HG03442 (cell line): ENCODE results near the gene WWOX.

Experiments used
- ATAC-seq: cut with Tn5 transposase; IDR thresholded peaks from one replicate; pipeline ENCODE4 v1.9.1; 2021; ENCODE audit warnings: mild to moderate bottlenecking, moderate library complexity; ENCODE audit not compliant: unreplicated experiment

WWOX gene

DNA sequence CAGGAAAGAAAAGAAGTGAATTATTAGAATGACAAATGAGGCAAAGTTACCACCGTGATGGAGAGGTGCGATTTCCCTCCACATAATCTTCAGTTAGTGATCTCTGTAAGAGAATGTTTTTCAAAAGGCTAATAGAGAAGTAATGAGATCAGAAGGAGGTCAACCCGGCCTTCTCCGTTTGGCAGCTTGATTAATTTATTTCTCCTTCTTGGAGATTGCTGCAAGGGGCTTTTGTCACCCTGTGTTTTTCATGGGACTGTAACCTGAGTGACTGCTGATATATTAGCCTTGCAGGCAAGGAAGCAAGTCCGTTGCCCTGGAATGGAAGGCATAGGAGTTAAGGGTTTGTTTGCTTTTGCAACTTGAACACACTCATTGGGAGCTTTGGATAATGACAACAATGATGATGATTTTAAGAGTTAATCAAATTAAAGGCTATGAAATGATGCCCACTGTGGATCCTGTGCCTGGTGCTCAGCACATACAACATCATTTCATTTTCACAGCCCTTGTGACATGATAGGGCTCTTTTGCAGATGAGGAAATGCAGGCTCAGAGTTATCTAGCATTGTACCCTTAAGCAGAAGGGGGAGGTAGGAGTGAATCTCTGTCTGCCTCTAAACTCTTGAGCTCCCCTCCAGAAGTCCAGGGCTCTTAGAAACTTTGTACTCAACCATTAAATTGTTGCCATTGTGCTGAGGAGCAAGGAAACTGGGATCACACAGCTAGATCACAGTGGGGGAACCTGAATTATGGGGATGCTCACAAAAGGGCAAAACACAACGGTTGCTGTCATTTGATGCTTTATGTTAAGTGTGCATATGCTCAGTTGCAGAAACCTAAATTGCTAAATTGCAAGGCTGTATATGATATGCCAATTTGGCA lies 226.3 kb downstream of the WWOX start:
- no peak for ATAC-seq

DNA sequence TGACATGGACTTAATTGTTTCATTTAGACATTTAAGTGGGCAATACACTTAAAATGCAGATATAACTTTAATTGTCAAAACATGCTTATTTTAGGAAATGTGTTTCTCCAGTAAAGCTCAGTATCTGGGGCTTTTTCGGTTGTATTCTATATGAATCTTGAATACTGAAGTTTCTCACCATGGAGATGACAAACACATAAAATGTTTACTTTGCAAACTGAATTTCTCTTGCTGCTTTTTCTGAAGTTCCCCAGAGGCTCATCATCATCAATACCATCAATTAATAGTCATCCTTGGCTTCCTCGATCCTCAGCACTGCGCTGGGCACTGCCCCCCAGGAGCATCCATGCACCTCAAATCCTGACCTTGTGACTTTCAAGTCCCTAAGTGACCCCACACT lies 227.3 kb downstream of the WWOX start:
- no peak for ATAC-seq

DNA sequence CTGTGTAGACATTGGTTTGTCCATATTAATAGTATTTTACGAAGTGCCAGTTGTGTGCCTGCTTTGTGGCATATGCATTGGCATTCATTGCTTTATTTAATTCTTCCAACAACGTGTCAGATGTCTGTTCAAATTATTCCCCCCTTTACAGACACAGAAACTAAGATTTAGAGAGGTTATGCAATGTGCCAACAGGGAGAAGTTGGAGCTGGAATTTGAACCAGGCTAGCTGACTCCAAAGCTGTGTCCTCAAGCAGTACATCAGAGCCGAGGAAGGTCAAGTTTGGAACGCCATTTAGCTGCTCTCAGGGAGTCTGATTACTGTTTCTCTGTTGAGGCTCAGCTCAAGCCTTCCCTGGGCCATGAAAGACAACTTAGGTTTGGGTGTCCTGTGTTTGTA lies 232.3 kb downstream of the WWOX start:
- ATAC-seq, result no peak

DNA sequence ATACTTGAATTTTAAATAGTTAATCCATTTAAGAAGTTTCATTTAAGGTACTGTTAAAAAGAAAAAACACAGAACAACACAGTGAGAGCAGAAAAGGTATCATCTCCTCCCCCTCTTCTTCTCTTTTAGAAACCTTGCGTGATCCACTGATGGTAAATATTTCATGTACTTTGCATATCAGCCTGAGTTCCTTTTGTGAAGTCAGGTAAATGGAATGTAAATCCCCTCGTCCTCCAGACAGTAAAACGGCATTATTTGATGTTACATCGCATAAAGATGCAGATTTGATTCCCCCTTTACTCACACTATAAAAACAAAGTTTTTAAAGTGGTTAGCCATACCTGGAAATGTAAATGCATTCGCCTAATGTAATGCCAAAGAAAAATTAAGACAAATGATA lies 234.4 kb downstream of the WWOX start:
- ATAC-seq, result no peak

DNA sequence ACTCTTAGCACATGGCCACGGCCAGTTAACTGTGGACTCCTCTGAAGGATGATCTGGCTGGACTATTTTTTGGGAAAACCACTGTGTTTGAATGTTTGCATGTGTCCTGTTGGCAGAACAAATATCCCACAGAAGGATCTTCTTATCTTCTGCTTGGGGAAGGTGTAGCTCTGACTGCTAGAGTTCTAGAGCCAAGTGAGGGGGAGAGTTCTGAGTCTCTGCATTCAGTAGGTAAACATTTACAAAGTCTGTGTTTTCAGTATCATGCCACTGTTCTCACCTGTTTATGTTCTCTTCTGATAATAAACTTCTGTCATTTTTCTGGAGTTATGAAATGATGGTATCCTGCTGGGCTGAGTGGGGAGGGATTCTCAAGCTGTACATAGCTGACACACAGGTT lies 241.1 kb downstream of the WWOX start:
- no peak for ATAC-seq

DNA sequence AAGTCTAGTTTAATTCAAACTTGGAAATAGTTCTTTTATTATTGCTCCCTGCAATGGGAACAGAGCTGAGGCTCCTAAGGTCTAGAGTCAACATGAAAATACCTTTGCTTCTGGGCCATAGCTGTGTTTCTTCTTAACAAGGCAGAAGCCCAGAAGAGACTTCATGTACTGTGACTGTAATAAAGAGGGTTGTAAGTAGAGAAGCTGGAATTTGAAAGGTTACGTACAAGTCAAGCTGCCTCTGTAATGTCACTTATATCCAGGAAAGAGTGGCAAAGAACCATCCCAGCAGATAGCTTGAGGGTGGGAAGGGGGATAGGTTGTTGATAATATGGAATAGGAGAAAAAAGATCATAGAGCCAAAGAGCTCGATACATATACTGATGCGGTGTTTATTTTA lies 248.6 kb downstream of the WWOX start:
- ATAC-seq, result no peak

DNA sequence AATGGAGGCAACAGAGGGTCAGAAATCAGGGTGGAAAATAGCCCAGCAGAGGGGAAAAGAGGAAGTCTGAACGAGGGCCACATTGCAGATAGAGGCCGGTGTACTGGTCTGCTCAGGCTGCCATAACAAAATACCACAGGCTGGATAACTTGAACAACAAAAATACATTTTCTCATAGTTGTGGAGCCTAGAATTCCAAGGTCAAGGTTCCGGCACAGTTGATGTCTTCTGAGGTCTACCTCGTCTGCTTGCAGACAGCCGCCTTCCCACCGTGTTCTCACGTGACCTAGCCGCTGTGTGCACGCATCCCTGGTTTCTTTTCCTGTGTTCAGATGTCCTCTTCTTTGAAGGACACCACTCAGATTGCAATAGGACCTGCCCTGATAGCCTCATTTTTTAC lies 249.4 kb downstream of the WWOX start:
- no peak for ATAC-seq

DNA sequence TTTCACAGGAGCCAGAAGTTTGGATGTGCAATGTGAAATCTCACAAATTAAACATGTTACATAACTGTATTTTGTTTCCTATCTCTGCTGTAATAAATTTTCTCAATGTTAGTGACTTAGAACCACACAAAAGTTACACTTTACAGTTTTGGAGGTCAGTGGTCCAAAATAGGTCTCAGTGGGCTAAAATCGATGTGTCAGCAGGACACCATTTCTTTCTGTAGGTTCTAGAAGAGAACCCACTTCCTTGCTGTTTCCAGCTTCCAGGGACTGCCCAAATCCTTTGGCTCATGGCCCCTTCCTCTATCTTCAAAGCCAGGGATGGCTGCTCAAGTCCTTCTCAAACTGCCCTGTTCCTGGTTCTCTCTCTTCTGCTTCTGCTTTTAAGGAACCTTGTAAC lies 252.7 kb downstream of the WWOX start:
- no peak for ATAC-seq

DNA sequence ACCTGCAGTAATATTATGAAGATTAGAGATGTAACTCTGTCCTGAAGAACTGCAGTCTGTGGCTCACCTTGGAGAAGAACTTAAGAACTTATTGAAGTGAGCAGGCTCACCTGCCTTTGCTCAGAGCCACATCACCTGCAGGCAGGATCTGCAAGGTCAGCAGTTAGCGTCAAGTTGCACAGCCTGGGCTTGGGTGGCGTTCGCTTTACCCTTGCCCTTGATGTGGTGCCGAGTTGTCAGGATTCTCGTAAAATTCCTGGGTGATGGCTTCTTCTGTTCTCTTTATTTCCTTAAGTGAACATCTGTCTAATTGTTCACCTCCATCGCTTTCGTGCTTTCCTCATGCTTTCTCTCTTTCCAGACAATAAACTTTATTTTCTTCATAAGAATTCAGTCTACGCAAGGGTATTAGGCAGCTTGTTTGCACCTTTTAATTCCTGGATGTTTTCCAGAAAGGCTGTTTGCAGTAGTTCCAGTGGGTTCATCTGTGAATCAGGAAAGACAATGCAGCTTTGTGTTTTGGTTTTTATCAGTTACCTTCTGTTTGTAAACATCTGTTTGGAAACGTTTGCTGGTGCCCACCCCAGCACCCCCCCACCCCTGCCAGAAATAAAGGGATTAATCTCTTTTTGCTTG lies 254.3 kb downstream of the WWOX start:
- no peak for ATAC-seq

DNA sequence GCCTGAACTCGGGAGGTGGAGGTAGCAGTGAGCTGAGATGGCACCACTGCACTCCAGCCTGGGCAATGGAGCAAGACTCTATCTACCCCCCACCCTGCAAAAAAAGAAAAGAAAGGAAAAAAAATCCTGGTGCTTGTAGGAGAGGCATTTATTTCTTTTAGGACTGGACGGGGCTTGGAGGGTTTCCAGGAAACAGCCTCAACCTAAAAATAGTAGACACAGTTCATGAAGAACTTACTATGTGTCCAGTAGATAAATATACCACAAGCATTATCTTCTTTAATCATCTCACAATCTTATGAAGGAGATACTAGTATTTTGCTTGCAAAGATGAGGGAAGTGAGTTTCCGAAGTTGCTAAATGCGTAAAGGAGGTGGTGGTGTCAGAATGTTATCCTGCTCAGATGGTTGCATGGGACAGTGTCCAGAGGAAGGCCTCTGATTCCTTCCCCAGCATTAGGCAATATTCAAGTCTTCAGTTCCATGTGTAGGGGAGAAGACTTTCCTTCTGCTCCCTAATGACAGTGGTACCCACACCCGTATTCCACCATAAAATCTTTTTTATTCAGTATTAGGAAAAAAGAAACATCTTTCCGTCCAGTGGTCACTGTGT lies 263.2 kb downstream of the WWOX start:
- no peak for ATAC-seq

DNA sequence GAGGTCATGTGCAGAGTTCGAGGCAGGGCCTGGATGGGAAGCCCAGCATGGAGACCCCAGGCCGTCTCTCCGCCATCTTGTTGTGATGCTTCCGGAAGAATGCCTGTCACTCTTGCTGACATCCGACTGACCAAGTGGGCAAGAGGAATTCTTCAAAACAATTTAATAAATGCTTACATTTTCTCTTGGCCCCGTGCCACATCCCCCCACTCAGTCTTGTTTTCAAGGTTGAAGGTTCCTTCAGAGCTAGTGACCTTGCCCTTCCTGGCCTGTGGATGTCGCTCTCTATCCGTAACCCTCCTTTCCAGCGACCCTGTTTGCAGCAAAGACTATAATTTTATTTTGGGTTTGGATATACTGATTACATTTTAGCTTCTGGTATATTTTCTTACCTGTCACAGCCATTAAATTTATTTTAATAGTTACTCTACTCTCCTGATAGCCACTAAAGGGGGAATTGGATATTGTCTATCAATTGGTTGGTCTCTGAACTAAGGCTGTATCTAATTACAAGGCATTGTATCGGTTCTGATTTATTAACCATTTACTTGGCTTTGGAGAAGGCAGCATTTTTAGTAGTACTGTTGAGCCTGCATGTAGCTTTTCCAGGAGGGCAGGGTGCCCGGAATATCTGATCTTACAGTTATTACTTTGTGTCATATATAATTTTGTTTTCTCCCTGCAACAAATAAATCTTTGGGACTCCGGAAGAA lies 264.5 kb downstream of the WWOX start:
- ATAC-seq, result no peak

DNA sequence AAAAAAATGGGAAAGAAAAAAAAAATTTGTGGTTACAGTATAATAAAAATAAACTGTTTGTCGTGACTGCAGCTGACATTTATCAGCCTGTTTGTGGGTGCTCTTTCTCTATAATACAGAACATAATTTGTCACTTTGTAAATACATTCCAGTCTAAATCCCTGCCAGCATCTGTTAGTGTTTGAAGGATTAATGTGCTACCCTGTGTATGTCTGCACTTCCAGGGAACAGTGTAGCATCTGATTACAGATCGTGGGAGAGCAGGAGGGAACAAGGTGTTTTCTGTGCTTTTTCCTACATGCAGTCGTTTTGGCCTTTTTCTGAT lies 265.1 kb downstream of the WWOX start:
- no peak for ATAC-seq

DNA sequence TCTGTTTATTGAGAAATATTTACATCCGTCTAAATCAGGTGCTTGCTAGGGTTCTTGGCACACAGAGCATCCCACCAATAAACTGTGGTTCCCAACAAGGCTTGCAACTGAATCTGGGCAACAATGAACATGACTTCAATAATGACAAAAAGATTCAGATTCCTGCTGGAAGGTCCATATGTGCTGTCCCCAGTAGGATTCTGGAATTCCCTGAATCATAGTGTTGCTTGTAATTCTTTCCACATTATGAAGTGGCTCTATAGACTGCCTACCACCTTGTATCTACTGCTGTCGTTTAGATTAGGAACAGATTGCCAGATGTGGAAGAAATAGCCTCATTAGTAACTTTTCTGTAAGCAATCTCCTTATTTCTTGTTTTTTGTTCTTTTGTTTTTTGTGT lies 265.9 kb downstream of the WWOX start:
- no peak for ATAC-seq

DNA sequence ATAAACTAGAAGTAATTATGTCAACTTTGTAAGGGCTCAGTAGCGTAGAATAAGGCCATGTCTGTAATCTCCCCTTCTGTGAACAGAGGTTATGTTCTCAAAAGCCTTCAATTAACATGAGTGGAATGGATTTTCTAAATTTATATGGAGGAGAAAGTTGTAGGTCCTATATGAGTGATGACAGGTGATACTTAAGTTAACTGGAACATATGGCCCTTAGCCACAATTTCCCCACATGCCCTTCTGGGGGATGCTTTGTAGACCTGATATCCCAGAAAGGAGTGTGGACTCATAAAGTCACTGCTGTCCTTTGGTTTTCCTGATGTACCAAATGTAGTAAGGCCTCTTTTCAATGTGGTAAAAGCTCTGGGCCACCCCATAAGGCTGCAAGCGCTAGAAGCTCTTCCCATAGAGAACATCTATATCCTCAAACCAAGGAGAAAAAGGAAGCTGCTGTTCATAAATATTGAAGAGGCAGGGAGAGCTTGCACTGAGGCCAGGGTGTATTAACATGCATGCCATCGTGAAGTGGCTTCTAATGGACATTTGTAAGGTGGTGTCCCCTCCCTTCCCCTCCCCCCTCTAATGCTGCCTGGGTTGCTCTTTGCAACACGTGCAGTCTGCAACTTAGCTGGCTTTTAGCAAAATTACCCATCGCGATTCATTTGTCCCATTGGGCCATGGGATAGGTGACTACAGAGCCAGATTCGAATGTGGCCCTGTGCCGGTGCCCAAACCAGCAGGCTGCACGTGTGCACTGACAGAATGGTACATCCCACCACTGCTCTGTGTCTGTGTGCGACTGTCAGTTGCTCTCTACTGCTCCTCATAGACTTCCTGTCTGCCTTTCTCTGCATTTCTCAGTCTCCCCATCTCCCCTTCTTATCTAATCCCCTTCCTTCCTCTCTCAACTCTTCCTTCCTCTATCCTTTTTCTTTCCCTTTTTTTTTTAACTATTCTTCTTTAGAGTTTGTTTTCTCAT lies 269.0 kb downstream of the WWOX start:
- ATAC-seq, result no peak

DNA sequence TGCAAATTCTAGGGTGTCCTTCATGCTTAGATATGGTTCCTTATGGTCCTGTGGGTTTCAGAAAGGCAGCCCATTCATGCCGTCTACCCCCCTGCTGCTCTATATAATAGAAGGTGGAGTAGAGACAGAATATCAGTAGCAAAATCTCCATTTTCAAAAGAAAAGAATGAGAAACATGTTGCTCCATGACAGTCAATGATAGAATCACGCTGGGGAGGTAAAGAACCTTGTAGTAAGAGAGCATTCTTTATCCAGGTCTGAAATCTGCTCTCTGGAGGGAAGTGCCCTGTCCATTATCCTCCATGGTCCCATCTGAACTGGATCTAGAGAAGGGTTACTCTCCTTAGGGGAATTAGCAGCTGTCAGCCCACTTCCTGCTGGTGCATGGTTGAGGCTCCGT lies 272.8 kb downstream of the WWOX start:
- ATAC-seq, result no peak

DNA sequence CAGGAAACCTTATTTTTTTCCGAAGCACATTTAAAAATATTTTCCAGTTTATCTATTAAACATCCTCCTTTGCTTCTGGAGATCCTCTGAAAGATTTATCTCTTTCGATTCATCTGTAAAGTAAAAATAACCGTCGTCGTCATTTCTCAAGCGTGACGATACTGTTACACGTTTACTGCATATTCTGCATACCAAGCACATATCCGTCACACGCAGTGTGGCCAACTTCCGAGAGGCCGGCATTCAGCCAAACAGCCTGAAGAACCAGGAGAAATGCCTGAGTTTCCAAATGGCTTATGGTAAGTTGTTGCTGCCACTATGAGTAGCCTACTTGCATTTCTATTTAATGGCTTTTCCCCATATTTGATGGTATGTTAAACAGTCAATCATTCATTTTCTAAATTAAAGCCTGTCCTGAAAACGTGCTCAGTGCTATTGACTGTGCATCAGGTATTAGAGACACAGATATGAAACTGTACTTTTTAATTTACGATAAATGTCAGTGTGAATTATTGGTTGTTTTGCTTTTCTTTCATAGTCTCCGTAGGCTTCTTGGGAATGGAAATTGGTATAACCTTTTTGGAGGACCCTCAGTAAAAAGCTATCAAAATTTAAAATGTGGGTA lies 275.7 kb downstream of the WWOX start:
- ATAC-seq, result no peak

DNA sequence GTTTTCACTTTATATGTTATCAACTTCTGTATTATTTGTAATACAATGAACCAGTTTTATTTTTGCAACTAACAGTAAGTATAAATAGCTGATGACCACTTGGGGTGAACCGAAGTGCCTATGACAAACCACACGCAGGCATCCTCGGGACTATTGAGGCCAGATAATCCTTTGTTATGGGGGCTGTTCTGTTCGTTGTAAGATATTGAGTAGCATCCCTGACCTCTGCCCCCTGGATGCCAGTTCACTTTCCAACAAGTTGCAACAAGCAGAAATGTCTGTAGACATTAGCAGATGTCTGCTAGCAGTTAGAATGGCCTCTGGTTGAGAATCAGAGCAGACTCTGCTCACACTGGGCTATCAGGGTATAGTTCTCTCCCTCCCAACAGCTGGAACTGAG lies 277.0 kb downstream of the WWOX start:
- no peak for ATAC-seq

DNA sequence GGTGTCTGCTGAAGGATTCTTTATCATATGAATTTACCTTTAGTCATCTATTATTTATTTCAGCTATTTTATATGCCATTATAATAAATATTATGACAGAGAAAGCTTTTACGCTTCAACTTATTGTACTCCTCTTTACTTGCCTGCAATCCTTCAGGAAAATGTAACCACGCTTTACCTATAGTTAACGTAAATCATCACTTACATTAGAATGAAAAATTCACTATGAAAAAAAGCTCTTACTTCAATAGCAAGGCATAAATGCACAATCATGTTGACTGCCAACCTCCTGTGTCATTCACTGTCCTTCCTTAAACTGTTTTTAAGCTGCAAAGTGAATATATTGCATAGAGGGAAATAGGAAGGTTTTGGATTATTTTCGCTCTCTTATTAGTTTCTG lies 277.9 kb downstream of the WWOX start:
- ATAC-seq, result no peak

DNA sequence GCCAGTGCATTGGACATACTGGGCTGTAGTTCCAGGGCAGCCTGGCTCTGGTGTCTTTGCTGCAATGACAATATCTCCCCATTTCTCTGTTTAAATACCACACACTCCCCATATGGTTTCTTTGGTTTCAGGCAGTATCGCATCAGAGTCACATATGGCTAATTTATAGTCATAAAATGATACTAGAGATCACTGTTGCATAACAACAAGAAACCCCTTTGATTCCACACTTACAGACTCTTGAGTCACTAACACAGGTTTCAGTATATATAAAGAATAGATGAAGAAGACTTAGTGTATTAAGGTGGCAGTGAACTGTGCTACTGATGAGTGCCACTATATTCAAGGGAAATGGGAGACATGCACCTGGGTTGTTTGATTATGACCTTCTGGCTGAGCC lies 281.6 kb downstream of the WWOX start:
- ATAC-seq, result no peak

DNA sequence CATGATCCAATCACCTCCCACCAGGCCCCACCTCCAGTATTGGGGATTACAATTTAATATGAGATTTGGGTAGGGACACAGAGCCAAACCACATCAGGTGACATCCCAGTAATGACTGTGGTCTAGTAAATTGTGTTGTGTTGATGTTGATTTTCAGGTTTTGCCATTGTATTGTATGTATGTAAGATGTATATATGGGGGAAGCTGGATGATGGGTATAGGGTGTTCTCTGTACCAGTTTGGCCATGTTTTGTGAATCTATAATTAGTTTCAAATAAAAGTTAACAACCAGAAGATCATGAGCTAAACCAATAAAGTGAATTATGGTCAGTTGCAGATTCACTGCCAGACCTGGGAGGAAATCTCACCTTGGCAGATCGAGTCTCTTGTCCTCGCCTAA lies 283.7 kb downstream of the WWOX start:
- no peak for ATAC-seq
